Measurements from ENCODE around the gene TMEM209.

DNA sequence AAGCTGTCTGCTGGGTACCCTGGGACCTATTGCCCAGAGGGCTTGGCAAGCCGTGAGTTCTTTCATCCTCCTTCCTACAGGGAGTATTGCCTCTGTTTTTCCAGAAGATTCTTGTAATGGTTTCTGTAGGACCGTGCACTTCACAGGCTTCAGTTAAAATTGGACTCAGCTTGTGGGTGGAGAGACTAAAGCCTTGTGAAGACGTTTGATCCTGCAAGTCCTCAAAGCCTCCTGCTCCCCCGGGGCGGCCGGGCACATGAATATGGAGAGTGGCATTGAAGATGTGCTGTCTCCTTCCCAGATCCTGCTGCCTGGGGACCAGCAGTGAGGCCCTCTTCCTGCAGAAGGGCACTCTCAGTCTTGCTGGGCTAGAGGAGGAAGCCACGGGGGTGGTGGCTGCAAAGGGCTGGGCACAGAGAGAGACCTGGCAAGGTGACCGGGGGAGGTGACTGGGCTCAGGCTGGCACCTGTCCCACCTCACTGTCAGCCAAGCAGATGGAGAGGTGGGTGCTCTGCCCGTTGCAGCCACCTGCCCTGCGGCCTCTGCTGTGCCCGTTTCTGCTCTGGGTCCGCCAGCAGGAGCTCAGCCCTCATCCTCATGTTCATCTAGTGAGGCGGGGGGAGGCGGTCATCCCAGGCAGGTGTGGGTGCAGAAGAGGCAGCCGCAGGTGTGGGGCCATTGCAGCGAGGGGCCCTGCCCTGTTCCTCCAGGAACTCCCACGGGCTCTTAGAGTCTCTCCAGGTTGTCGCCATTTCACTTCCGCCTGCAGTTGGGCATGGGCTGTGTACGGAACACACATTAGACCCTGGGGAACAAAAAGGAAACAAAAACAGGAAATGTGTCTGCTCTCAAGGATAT, 55.7 kb downstream of the TMEM209 start:
- TF ChIP-seq, protein P1, sequence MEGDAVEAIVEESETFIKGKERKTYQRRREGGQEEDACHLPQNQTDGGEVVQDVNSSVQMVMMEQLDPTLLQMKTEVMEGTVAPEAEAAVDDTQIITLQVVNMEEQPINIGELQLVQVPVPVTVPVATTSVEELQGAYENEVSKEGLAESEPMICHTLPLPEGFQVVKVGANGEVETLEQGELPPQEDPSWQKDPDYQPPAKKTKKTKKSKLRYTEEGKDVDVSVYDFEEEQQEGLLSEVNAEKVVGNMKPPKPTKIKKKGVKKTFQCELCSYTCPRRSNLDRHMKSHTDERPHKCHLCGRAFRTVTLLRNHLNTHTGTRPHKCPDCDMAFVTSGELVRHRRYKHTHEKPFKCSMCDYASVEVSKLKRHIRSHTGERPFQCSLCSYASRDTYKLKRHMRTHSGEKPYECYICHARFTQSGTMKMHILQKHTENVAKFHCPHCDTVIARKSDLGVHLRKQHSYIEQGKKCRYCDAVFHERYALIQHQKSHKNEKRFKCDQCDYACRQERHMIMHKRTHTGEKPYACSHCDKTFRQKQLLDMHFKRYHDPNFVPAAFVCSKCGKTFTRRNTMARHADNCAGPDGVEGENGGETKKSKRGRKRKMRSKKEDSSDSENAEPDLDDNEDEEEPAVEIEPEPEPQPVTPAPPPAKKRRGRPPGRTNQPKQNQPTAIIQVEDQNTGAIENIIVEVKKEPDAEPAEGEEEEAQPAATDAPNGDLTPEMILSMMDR (IDR thresholded peaks at IDR 0.05): no peak
- no peak for TF ChIP-seq POLR2A (IDR thresholded peaks at IDR 0.05)

All from vagina (tissue), 2 donors.